Rectal smooth muscle tissue (tissue), 1 donor: ENCODE data around the gene FXYD3.
A peak's percentile ranks its signal among the peaks of the same experiment; 100 is the strongest.

ENCODE experiments used
- H3K27ac ChIP-seq: one replicate; pipeline ENCODE4 v1.7.0; 2013; ENCODE audit warnings: low read depth, low read length, inconsistent platforms
- H3K27me3 ChIP-seq: one replicate; pipeline ENCODE4 v1.7.0; 2013; ENCODE audit warnings: low read length; ENCODE audit not compliant: control insufficient read depth, insufficient read depth
- H3K36me3 ChIP-seq: one replicate; pipeline ENCODE4 v1.7.0; 2013; ENCODE audit warnings: low read length; ENCODE audit not compliant: control insufficient read depth, insufficient read depth
- H3K4me1 ChIP-seq: one replicate; pipeline ENCODE4 v1.7.0; 2013; ENCODE audit warnings: low read length; ENCODE audit not compliant: control insufficient read depth, insufficient read depth
- H3K4me3 ChIP-seq: one replicate; pipeline ENCODE4 v1.7.0; 2013; ENCODE audit warnings: low read length
- H3K9ac ChIP-seq: one replicate; pipeline ENCODE4 v1.7.0; 2013; ENCODE audit warnings: low read length

Gene FXYD3

DNA sequence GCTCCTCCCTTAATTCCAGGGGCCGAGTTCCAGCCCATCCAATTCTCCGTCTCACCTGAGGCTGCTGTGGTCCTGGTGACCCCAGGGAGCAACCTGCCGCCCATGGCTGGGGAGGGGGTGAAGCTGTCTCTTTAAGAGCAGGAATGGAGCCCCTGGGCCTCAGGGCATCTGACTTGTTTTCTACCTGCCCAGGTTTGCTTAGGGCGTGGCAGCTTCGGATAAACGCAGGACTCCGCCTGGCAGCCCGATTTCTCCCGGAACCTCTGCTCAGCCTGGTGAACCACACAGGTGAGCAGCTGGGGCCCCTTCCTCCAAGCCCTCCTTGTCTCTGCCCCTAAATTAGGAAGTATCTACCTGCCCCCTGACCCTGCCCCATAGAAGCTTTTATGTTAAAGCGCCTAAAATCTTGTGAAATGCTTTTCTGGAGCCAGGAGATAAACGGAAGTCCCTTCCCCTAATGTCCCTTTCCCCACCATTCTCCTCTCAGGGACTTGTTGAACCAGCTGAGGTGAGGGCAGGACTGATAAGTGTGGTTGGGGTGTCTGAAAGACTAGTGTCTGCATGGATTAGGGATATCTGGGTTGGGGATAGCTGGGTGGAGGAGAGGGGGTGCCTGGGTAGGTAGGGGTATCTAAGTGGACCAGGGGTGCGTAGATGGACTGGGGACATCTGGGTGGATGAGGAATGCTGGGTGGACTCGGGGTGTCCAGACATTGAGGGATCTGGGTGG is 614 bp downstream of the FXYD3 start:
- Histone ChIP-seq H3K4me3 (peak overlapping the region; percentile 75), H3K4me1 (no peaks in the 10 kb centered on the region), H3K9ac (peak overlapping the region; percentile 66), H3K27me3 (no peaks in the 10 kb centered on the region), H3K36me3 (no peaks in the 10 kb centered on the region), H3K27ac (peak overlapping the region; percentile 68)

DNA sequence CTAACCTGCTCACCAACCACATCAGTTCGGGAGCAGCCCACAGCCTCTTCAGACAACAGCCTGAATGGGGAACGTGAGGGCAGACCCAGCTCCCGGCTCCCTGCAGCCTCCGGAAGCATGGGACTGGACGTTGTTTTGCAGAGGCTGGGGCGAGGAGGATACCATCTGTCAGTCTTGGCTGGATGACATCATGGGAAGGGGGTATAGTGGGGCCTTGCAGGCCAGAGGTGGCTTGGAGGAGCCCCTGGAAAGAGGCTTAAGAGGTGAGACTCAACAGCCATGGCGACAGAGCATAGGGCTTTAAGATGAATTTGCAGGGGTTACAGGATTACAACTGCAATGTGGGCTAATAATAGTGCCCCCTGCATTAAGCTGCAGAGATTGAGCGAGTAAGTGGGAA is 1.5 kb downstream of the FXYD3 start:
- Histone ChIP-seq H3K36me3 (no peaks in the 10 kb centered on the region), H3K27me3 (no peaks in the 10 kb centered on the region), H3K4me1 (no peaks in the 10 kb centered on the region), H3K27ac (peak overlapping the region; percentile 21), H3K9ac (peak overlapping the region; percentile 66), H3K4me3 (peak overlapping the region; percentile 75)

DNA sequence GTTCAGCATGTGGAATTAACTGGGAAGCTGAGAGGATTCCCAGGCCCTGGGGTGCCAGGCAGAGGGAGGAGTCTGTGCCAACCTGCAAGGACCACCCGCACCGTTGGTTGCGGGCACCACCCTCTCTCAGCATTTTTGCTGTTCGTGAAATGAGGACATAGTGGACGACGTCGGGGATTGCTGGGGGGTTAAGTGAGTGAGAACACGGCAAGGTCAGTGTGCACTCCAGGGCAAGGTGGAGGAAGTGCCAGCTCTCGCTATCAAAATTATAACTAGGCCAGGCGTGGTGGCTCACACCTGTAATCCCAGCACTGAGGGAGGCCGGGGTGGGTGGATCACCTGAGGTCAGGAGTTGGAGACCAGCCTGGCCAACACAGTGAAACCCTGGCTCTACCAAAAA is 2.2 kb downstream of the FXYD3 start:
- H3K36me3 ChIP-seq = no peaks in the 10 kb centered on the region
- H3K9ac ChIP-seq = no peak overlapping the region
- no peaks in the 10 kb centered on the region for H3K4me1 ChIP-seq
- no peak overlapping the region for H3K27ac ChIP-seq
- H3K27me3 ChIP-seq = no peaks in the 10 kb centered on the region
- H3K4me3 ChIP-seq = peak overlapping the region; percentile 75

DNA sequence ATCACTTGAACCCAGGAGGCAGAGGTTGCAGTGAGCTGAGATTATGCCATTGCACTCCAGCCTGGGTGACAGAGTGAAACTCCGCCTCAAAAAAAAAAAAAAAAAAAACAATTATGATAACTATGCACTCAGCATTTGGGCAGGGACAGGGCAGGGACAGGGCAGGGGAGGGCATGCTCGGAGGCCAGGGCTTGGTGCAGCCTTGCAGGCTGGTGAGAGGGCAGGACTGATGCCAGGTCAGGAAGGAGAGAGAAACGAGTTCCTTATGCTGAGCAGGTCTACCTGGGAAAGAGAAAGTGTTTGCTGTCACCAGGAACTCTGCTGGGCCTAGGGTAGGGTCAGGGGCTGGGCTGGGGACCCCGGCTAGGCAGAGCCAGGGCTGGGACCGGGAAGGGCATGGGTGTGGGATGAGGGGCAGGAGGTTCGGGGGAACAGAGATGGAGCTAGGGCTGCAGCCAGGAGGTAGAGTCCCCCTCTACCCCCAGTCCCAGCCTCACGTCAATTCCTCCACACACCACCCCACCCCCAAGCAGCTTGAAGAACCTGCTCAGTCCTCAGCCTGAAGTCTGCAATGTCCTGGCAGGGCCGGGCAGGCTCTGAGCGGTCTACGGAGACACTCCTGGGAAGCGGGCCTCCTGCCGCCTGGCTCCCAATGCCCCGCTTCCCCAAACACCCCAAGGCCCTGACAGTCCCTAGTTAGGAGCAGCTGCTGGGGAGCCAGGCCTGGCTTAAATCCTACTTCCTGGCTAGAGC is 2.8 kb downstream of the FXYD3 start:
- Histone ChIP-seq H3K27ac (peak overlapping the region; percentile 19), H3K9ac (peak overlapping the region; percentile 10), H3K36me3 (no peaks in the 10 kb centered on the region)

DNA sequence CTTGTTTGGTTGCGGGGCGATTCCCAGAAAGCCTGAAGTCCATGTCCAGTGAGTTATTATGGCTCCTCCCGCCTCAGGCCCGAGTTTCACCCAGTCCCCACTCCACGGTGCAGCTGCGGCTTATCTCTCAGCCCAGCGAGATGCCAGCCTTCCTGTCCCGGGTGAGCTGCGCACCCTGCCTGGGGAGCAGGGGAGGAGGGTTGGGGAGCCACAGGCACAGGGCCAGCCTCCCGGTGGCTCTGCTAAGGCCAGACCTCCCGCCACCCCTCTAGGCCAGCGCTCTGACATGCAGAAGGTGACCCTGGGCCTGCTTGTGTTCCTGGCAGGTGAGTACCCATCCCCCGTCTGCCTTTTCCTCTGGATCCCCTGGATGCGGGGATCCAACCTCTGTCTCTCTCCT is 3.5 kb downstream of the FXYD3 start:
- H3K27me3 ChIP-seq = no peaks in the 10 kb centered on the region
- no peaks in the 10 kb centered on the region for H3K4me1 ChIP-seq
- no peaks in the 10 kb centered on the region for H3K36me3 ChIP-seq
- H3K27ac ChIP-seq = no peak overlapping the region
- no peak overlapping the region for H3K9ac ChIP-seq
- peak overlapping the region; percentile 47 for H3K4me3 ChIP-seq

More for the DNA sequence above, 2.8 kb downstream of the FXYD3 start:
- H3K4me1 ChIP-seq = no peaks in the 10 kb centered on the region
- peak overlapping the region; percentile 47 for H3K4me3 ChIP-seq
- no peaks in the 10 kb centered on the region for H3K27me3 ChIP-seq

DNA sequence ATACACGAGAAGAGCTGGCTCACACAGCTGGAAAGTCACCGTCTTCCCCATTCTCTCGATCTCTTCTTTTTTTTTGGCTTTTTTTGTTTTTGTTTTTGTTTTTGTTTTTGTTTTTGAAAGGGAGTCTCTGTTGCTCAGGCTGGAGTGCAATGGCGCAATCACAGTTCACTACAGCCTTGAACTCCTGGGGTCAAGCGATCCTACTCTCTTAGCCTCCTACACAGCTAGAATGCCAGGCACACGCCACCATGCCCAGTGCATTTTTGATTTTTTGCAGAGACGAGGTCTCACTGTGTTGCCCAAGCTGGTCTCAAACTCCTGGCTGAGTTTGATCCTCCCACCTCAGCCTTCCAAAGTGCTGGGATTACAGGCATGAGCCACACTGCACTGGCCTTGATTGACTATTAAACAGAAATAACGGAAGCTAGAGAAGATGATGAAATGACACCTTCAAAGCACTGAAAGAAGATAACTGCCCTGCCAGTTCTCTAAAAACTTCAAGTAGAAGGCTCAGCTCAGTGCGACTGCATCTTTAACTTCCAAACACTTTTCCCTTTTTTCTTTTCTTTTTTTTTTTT is 4.0 kb downstream of the FXYD3 start:
- peaks cover under 1% of the 10 kb centered on the region for H3K4me1 ChIP-seq
- H3K27me3 ChIP-seq = no peaks in the 10 kb centered on the region
- no peaks in the 10 kb centered on the region for H3K36me3 ChIP-seq
- peak overlapping the region; percentile 47 for H3K4me3 ChIP-seq
- H3K9ac ChIP-seq = no peak overlapping the region
- peak overlapping the region; percentile 31 for H3K27ac ChIP-seq

DNA sequence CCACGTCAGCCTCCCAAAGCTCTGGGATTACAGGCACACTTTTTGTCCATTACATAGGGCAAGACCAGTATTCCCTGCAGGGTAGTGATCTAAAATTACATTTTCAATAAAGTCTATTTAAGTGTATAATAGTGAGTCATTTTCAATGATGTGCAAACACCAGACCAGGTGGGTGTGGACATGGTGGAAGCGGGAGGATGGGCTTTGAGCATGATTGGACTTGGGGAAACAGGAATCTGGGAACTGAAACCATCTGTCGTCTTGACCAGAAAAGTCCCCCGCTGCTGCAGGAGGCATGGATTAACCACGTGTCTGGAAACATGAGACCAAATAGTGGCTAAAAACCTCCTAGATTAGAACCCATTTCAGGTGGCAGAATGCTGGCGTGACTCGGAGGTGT is 4.9 kb downstream of the FXYD3 start:
- H3K4me1 ChIP-seq = peaks cover 5% of the 10 kb centered on the region
- H3K27ac ChIP-seq = no peak overlapping the region
- H3K9ac ChIP-seq = no peak overlapping the region
- peak overlapping the region; percentile 19 for H3K4me3 ChIP-seq
- H3K27me3 ChIP-seq = no peaks in the 10 kb centered on the region
- H3K36me3 ChIP-seq = no peaks in the 10 kb centered on the region

DNA sequence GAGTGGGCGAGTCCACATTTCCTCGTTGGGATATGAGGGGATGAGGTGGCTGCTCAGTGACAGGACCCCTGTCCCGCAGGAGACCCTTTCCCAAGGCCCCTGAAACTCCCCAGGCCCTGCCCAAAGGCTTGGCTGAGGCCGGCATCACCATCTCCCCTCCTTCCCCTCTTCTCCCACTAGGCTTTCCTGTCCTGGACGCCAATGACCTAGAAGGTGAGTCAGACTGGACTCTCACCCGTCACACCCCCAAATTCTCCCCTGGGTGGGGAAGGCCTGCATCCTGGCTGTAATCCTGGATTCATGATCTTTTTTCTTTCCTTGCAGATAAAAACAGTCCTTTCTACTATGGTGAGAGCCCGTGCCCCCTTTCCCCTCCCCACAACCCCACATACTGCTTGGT is 5.3 kb downstream of the FXYD3 start:
- Histone ChIP-seq H3K27ac (no peak overlapping the region), H3K36me3 (no peaks in the 10 kb centered on the region), H3K9ac (no peak overlapping the region), H3K27me3 (no peaks in the 10 kb centered on the region), H3K4me1 (peaks cover 7% of the 10 kb centered on the region), H3K4me3 (peak overlapping the region; percentile 19)

DNA sequence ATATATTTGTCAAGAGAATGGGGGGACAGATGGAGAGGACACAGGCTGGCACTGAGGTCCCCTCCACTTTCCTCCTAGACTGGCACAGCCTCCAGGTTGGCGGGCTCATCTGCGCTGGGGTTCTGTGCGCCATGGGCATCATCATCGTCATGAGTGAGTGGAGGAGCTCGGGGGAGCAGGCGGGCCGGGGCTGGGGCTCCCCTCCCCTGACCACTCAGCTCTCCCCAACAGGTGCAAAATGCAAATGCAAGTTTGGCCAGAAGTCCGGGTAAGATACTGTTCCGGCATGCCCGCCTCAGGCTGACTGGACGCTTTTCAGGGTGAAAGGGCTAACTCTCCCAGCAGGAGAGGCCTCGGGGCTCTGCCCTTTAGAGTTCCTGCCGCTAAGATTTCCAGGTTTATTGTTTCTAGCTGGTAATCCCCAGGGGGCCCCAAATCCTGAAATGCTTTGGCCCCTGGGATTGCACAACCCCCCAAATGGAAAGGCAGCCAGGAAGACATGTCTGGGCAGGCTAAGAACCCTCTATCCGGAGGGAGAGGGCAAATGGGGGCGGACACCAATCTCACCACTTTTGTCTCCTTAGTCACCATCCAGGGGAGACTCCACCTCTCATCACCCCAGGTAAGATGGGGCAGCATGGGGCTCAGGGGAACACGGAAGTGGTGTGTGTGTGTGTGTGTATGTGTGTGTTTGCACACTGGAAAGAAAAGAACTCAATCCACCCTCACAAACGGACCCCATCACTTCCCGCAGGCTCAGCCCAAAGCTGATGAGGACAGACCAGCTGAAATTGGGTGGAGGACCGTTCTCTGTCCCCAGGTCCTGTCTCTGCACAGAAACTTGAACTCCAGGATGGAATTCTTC is 7.3 kb downstream of the FXYD3 start:
- Histone ChIP-seq H3K27ac (peak overlapping the region; percentile 3), H3K36me3 (no peaks in the 10 kb centered on the region), H3K27me3 (no peaks in the 10 kb centered on the region), H3K4me1 (peaks cover 7% of the 10 kb centered on the region), H3K4me3 (no peak overlapping the region), H3K9ac (no peak overlapping the region)

DNA sequence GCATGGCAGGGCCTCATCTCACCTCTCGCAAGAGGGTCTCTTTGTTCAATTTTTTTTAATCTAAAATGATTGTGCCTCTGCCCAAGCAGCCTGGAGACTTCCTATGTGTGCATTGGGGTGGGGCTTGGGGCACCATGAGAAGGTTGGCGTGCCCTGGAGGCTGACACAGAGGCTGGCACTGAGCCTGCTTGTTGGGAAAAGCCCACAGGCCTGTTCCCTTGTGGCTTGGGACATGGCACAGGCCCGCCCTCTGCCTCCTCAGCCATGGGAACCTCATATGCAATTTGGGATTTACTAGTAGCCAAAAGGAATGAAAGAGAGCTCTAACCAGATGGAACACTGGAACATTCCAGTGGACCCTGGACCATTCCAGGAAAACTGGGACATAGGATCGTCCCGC is 8.0 kb downstream of the FXYD3 start:
- Histone ChIP-seq H3K4me1 (peaks cover 7% of the 10 kb centered on the region), H3K27me3 (no peaks in the 10 kb centered on the region), H3K4me3 (peak overlapping the region; percentile 92), H3K36me3 (no peaks in the 10 kb centered on the region), H3K9ac (no peak overlapping the region), H3K27ac (peak overlapping the region; percentile 95)

DNA sequence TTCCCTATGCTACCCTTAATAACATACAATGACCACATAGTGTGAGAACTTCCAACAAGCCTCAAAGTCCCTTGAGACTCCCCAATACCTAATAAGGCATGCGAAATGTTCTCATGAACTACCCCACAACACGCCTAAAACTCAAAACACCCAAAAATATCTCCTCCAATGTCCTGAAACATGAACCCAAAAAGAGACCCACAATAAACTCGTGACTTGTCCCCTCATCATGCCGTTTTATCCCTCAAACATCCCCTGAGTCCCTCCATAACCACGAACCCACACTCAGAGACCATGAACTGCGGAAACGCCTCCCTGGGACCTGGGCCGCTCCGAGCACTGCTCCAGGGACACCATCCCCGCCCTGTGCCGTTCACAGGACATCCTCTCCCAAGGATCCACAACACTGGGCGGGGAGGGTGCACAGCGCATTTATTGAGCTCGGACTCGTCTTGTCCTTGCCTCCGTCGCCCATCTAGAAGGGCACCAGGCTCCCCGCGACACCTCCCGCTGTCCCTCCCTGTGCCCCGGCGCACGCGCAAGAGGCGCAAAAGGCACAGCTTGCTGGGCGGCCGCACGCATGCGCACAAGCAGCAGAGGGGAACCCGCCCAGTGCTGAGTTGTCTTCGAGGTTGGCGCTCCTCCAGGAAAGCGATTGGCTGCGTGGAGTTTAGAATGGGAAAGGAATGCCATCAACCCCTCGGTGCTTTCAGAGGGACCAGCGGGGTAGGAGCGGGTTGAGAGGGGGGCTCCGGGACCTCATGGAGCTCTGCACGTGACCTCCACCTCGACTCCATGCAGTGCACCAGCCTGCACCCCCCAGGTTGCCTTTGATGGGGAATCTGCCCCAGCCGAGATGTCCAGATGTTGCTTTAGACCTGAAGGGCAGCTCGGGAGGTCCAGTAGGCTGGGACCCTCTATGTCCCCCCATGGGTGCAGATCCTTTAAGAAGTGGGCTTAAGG is 8.8 kb downstream of the FXYD3 start:
- Histone ChIP-seq H3K27ac (peak overlapping the region; percentile 95), H3K4me1 (peaks cover 7% of the 10 kb centered on the region), H3K27me3 (no peaks in the 10 kb centered on the region), H3K9ac (peak overlapping the region; percentile 78), H3K36me3 (no peaks in the 10 kb centered on the region), H3K4me3 (peak overlapping the region; percentile 92)
